GM21619 (cell line): Measurements from ENCODE around the gene GRIN2C.

Source experiments
- ATAC-seq: cut with Tn5 transposase; IDR thresholded peaks from one replicate; pipeline ENCODE4 v1.9.1; 2021; ENCODE audit not compliant: unreplicated experiment

GRIN2C gene

DNA sequence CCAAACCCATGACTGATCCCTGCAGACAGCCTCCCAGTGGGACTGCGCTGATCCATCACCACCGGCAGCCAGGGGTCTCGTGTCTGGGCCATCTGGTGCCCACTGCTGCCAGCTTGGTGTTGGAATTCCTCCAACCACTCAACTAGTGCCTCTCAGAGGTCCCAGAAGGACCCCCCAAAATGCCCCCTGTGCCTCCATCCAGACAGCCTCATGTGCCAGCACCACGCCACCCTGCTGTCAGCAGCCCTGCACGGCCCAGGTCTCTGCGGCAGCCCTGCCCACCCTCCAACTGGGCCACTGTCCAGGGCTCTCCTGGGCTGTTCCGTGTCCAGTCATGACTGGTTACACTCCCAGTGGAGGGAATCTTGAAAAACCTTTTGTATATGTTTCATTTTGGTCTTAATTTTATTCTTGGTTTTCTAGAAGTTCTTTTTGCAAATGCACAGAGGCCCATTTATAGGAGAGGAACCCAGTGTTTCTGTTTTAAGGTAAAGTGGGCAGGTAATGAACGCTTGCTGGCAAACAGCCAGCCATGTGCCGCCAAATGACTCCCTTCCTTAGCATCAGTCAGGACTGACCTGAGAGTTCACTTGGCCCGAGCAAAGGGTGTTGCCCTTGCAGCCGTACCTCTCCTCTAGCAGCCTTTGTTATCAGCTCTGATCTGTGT is 34.6 kb downstream of the GRIN2C start:
- ATAC-seq = no peak

DNA sequence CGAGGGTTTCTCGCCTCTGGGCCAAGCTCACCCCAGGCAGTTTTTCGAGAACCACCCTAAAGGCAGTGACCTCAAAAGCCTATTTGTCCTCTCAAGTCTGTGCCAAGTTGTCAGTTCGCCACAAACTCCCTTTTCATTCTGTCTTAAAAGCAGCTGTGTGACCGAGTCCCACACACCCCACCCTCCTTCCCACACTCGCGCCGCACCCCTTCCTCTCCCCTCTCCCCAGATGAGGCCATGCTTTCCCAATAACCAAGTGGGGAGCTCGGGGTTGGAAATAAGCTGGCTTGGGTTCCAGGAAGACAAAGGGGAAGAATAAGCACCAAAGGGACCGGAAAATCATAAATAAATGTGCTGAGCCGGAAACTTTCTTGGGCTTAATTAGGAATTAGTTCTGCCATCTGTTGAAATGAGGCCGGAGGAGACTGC is 36.7 kb downstream of the GRIN2C start:
- no peak for ATAC-seq

DNA sequence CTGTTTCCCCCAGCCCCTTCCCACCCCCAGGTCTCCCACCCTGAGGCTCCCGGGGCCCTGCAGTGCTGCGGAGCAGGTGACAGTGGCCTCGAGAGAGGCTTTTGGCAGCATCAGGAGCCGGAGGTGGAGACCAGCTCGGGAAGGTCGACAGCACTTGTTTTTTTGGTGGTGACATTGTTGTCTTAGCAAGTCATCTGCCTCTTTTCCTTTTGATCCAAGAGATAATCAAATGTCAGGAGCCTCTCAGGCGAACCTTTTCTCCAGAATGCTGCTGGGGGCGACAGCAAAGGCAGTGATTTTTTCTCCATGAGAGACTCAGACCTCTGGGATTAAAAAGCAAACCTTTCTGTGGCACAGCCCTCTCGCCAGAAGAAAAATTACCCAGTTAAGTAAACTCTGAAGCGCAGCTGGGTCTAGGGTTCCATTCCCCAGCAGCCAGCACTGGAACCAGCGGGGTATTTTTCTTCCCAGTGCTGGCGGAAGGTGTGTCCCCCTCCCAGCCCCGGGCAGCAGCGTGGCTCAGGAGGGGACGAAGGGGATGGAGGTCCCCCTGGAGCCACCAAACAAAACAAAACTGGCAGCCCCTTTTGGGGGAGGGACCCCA is 37.2 kb downstream of the GRIN2C start:
- no peak for ATAC-seq

DNA sequence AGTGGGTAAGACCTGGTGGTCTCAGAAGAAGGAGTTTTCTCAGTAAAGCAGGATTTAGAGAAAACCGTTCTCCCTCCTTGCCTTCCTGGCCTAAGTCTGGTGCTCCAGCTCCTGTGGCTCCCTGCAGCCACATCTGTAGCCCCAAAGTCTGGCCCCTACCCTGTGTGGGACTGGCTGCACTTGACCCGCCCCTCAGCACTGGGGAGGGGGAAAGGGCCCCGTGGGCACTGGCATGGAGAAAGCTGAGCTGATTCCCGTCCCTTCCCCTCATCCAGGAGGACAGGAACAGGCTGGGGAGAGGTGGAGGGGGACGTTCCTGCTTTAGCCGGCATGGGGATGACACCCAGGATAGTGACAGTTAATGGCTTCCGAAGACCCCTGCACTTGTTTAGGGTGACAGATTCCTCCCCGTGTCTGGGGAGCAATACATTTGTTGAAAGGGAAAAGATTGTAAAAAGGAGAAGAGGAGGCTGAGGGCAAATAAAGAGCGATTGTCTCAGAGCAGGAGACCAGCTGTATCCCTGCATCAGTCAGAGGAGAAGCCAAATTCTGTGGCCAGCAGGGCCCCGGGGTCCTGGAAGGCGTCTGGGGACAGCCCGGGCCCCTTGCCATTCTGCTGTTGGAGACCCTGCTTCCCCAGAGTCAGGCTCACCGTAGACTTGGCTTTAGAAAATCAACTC is 37.9 kb downstream of the GRIN2C start:
- ATAC-seq = no peak

DNA sequence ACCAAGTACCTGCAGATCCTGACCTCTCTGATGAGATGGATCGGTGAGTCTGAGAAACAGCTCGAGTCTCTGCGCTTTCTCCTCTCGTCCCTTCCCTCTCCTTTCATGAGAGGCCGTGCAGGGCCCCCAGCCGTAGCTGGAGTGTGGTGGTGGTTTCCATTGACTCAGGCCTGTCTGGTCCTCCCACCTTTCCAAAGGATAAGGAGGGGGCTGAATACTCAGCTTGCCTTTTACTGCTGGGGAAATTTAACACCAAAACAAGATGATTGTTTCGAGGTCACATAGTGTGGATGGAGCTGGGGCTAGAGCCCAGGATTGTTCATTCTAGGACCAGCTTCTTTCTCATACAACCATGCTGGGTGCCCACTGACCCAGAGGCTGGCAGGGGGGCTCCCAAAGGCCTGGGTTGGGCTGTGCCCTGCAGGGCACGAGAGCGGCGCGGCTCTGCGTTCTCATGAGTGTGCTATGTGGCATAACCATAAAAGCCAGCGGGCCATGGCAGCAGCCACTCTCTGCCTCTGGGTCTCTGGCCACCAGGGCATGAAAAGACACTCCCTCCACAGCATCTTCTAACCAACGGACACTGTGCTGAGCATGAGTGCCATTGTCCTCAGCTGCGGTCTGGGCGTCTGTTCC is 39.8 kb downstream of the GRIN2C start:
- ATAC-seq = no peak

DNA sequence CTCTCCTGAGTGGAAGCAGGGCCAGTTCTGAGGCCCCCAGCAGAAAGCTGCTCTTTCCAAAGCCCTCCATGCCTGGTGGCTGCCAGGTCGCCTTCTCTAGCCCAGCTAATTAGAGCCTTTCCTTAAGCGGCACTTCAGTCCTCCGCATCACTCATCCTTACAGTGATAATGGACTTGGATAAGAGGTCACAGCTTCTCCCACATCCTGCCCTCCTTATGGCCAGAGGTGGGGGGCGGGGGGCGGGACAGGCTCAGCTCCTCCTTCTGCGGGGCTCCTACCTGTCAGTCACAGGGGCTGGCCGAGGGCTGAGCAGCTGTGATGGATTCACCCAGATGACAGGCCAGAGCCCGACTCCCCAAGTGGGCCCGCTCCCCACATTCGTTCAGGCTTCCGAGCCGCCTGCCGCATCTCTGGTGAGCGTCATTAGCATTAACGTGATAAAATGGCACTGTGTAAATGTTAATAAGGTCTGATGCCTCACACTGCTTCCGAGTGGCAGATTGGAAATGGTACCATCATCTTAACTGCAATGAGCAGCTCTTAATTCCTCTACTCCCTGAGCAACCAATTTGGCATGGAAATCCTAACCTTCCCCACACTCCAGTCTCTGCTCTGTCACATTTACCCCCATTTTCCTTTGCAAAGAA is 41.3 kb downstream of the GRIN2C start:
- no peak for ATAC-seq

DNA sequence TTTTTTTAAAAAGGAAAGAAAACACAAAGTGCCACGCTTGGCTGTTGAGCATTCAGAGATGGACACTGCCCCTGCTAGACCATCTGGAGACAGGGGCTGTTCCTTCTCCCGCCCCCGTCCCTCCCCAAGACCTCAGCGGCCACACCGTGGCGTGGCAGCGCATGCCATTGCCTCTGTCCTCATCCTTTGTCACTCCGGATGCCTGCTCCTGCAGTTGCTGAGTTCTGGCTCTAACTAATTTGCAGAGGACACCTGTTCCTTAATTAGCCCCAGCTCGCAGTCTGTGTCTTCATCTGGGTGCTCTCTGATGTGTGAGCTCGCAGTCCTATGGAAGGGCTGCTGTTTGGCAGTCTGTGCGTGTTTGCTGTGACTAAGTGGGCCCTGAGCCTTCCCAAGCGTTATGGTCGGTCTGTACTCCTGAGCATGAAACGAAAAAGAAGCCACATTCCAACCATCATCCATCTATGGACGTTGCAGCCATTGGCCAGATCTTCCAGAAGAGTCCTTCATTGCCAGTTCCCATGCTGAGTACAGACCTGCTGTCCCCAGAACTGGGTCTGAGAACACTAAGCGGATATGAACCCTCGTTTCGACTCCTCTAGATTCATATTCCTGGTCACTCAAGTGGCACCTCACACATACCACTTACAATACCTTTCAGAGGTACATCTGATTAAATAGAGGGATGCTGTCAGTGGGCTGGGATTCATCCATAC is 42.6 kb downstream of the GRIN2C start:
- no peak for ATAC-seq

DNA sequence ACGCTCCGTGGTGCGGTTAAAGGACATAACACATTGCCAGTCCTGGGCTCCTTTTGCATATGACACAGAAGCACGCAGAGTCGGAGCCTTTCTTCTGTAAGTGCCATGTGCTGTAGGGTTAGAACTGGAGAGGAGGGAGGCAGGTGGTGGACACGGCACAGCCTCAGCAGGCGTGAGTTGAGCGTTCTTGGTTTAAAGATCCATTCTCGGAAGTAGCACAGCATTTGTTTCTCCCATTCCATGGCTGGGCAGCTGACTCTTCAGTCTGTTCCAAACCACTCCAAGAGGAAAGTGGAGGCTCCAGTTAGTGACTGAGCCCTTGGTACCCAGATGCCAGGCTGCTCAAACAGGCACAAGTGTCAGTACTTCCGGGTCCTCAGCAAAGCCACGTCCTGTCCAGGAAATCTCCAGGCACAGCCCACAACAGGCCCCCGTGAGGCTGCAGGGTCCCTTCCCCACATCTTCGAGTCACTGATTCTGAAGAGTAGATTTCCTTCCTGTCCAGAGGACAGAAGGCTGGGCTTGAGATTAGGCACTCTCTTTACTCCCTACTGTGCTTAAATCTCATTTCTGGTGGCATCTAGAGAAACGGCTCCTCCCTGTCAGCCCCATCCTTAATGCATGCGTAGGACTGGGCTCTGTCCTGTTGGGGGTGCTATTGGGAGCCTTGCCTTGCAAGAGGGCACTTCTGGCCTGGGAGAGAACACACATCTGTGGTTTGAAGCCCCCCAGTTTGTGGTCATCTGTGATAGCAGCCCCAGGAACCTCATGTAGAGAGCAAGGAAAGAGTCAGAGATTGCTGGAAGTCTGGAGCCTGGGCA is 43.9 kb downstream of the GRIN2C start:
- ATAC-seq = no peak

DNA sequence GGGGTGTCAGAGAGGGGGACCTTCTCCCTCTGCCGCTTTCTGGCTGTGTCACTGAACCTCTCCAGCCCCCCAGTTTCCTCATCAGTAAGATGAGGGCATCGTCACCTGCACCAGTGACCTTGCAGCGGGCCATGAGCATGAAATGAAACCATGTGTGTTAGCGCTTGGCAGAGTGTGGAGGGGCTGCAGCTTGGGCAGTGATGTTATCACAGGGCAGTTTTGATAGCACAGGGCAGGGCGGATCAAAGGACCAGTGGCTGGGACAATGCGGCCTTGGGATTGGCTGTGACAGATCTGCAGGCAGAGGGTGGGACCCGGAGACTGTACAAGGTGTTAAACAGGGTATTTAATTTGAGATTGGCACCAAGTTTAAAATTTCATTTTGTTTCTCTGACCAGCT is 44.6 kb downstream of the GRIN2C start:
- ATAC-seq = no peak

DNA sequence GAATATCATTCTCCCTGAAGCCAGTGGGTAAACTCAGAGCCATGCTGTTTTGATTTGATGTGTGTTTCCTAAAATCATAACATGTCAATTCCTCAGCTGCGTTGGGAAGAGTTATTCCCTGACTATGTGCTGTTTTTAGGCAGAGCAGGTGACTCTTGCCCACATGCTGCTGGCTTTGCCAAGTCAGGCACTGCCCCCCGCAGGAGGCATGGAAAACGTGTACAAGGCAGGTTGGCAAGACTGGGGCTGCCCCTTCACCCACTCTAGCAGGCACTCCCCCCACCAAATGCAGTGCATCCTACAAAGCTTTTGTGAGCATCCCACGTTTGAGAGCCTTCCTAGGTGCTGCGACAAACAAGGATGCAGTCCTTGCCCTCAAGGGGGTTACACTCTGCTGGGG is 45.2 kb downstream of the GRIN2C start:
- no peak for ATAC-seq

DNA sequence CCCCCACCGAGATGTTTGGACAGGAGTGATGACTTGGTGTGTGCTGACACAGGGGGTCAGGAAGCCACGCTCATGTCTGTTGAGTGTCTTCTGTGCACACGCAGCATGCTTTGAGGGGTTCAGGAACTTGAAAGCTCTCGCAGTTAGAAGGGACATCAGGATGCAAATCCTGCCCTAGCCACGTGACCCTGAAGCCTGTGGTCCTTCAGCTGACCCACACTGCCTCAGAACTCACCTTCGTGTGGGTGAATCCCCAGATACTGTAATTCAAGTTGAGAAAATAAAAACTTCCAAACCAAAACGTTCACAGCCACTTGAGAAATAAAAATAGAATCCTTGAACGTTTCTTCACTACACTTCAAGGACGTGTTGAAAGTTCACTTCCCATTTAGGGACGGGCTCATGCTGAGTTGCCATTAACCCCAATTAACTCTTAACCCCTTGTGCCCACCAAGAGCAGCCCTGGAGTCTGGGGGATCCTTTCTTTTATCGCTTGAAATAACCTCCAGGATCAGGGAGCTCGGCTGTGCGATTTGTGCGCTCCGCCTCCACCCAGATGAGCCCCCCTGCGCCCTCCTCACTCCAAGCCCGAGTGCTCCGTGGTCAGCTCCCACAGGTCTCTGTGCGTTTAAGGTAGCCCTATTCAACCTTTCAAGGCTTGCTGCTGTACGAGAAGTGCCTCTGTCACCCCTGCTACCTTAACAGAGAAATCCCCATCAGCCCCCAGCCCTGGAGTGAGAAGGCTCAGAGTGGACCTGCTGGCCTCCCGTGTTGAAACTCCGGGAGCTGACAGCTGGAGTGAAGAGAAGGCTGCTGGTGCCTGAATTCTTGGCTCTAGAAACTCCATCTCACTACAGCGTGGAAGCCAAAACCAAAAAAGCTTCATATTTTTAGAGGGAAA is 47.3 kb downstream of the GRIN2C start:
- ATAC-seq = no peak

DNA sequence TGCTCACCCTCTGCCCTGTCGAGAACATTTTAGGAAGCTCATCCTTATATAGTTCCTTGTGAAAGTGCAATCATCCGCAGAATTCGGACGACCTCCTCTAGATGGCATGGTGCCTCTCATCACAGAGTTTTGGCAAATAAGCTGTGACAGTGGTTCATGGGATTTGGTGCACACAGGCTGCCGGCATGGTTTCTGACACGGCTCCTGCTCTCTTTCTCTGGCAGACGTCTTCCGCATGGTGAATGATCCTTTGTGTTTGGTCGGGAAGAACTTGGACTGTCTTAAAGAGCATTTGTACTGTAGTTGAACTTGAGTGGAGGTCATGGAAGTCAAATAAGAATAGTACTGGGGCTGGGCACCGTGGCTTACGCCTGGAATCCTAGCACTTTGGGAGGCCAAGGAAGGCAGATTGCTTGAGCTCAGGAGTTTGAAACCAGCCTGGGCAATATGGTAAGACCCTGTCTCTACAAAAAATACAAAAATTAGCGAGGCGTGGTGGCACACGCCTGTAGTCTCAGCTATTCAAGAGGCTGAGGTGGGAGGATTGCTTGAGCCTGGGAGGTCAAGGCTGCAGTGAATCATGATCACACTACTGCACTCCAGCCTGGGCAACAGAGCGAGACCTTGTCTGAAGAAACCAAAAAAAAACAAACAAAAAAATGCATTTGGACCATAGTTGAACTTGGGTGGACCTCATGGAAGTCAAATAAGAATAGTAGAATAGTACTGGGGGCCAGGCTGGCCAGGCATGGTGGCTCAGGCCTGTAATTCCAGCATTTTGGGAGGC is 48.8 kb downstream of the GRIN2C start:
- no peak for ATAC-seq

DNA sequence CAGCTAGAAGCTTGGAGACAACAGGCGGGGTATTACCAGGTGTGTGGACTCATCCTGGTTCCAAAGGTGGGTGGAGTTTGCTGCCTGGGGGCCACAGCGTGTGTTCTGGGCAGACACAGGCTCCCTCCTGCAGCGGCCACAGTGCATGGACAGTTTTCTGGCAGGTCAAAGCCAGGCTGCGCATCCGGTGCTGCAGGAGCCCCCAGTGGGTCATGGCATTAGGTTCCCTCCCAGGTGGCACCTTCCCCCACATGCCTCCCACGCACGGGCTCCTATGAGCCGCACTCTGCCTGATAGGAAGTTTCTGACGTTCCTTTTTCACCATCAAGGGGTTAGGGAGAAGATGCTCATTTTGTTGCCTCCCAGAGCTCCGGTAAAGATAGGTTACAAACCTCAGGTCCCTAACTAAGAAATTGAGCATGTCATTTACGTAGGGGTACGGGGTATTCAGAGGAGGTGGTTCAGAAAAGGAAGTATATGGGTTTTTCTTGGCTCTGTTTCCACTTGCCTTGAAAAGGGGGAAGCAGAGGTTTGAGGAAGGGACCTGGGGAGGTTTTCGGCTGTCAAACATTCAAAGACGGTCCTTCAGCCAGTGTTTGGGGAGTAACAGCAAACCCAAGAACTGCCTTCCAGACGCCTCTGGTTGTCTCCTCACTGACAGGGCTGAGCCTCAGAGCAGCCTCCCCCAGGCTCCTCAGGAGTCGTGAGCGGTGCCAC is 50.8 kb downstream of the GRIN2C start:
- no peak for ATAC-seq

DNA sequence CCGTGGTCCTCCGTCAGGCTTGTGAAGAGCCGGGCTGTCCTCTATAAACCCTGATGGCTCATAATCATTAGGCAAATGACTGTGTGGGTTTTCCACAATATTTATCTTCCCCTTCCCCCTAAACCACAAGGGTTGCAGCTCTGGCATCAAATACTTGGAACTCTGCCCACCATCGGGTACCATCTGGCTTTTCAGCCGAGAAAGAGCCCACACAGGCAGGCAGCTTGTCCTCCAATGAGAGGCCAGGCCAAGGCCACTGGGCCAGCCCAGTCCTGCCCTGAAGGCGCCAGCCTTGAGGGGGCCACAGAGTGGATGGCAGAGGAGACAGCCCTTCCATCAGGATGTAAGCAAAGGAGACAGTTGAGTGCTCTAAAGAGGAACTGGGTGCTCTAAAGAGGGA is 51.8 kb downstream of the GRIN2C start:
- ATAC-seq = no peak

DNA sequence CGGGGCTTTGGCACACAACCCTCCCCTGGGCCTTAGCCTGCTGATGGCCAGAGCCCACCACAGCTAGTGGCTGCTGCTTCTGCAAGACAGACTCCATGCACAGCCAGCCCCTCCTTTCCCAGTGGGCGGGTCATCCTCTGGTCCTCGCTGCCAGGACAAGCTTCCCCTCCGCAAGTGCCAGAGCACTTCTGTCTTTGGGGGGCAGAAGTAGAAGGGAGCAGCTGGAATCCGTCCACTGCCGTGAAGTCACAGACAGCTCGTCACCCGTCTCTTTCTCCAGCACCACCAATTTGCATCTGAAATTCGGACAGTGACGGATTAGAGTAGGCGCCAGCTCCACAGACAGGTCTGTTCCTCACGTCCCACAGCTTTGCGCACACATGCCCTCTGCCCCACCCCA is 52.2 kb downstream of the GRIN2C start:
- ATAC-seq = no peak

DNA sequence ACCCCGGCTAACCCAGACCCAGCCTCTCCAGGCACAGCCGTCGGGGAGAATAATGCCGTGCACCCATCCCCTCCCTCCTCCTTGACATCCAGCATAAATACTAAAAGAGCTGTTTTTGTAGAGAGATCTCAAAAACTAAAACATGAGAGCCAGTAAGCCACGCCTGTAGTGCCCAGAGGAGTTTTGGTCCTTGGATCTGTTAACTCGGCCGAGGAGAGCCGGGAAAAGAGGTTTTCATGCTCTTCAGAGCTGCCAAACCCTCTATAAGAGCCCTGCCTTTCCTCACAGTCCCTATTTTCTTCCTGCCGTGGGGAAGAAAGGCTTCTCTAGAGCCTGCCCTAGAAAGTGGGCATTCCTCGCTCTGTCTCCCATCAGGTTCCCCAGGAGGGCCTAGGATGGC is 53.4 kb downstream of the GRIN2C start:
- ATAC-seq = no peak

DNA sequence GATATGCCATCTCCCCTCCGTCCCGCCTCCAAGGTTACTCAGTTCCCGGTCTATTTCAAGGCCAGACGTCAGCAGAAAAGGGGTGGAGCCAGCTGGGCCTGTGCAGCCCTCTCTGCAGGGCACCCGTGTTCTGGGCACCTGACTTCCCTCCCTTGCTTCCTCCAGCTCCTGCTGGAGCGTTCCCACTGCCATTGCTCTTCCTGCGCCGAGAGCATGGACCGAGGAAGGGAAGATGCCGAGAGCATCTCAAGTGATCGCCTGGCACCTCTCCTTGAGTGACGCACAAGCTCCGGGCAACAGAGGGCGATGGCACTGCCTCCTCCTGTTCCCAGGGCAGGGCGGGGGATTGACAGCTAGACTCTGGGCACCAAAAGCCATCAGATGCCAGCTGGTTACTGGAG is 54.1 kb downstream of the GRIN2C start:
- ATAC-seq = no peak

DNA sequence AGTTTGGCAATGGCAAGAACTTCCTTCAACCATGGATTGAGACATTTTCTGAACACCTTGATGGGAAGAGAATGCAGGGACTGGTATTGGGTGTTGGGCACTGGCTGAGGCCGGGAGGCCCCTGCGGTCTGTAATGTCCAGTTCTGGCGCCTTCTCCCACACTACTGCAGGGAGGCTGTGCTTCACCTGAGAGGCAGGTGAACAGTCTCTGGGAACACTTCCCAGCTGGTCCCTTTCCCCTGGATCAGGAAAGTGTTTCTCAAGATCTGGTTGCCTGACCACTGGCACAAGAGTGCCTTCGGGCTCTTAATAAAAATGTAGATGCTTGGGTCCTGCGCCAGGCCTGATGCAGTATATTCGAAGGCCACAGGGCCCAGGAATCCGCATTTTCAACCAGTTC is 55.0 kb downstream of the GRIN2C start:
- ATAC-seq = no peak
